Subcutaneous adipose tissue (tissue), 4 donors: Measurements from ENCODE around the gene ZMIZ2. TPM values are rescaled to one million over a fixed set of nuclear protein-coding genes. Genes with fewer than 3 reads are reported as not detected.

Source experiments
- total RNA-seq, 4 donors: library from RNA; depleted of rRNA; stranded (reverse); fragments of >200 nt; gene quantifications; one replicate each; pipeline ENCODE4 v1.1.0, GENCODE V29; 2016
- TF ChIP-seq, protein P1 (sequence below): fragments of 450-650 bp; IDR thresholded peaks from one replicate; pipeline ENCODE4 v1.5.1; 2016; ENCODE audit warnings: low read depth, mild to moderate bottlenecking, control low read depth, antibody characterized with exemption, moderate library complexity

ZMIZ2 gene
- total RNA-seq, 4 donors from 2014 or later, result 7.3 to 21.1 (median 12.2) TPM

DNA sequence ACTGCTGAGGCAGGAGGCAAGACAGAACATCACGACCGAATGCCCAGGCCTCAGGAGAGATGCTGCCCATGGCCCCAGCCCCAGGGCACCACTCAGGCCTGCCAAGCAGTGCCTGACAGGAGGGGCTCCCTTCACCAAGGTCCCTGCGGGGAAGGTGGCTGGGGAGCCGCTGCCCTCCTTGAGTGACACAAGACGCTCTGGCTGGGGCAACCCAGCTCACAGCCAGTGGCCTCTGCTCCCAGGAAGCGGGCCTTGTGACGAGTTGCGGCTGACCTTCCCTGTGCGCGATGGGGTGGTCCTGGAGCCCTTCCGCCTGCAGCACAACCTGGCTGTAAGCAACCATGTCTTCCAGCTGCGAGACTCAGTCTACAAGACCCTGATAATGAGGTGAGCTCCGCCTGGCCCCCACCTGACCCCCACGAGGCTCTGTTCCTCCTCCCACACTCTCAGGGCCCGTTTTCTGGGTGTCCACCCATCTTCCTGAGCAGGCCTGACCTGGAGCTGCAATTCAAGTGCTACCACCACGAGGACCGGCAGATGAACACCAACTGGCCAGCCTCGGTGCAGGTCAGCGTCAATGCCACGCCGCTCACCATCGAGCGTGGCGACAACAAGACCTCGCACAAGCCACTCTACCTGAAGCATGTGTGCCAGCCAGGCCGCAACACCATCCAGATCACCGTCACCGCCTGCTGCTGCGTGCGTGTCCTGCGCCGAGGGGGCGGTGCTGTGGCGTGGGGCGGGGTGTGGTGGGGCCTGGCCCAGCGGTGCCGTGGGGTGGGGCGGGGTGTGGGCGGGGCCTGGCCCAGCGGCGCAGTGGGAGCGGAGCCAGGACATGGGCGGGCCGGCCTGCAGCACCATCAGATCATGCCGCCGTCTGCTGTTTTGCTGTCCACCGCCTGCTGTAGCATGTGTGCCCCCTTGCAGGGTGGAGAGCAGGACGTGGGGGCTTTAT, 12.8 kb downstream of the ZMIZ2 start:
- TF ChIP-seq, protein P1, sequence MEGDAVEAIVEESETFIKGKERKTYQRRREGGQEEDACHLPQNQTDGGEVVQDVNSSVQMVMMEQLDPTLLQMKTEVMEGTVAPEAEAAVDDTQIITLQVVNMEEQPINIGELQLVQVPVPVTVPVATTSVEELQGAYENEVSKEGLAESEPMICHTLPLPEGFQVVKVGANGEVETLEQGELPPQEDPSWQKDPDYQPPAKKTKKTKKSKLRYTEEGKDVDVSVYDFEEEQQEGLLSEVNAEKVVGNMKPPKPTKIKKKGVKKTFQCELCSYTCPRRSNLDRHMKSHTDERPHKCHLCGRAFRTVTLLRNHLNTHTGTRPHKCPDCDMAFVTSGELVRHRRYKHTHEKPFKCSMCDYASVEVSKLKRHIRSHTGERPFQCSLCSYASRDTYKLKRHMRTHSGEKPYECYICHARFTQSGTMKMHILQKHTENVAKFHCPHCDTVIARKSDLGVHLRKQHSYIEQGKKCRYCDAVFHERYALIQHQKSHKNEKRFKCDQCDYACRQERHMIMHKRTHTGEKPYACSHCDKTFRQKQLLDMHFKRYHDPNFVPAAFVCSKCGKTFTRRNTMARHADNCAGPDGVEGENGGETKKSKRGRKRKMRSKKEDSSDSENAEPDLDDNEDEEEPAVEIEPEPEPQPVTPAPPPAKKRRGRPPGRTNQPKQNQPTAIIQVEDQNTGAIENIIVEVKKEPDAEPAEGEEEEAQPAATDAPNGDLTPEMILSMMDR, result no peak

DNA sequence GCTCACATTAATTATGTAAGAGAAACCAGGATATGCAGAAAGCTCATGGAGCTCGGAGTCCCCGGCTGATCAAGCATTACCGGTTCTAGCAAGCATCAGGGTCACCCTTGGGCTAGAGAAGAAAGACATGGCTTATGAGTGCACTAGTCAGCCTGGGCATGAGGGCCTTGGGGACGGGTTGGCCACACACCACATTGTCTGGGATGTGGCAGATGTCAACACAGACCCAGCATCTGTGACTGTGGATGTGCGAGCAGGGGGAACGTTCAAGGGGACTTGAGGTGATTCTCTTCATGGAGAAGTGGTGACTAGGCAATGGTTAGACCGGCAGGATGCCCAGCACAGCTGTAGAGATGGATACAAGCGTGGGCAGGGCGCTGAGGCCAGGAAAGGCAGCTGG, 13.7 kb downstream of the ZMIZ2 start:
- TF ChIP-seq, protein P1, result no peak

DNA sequence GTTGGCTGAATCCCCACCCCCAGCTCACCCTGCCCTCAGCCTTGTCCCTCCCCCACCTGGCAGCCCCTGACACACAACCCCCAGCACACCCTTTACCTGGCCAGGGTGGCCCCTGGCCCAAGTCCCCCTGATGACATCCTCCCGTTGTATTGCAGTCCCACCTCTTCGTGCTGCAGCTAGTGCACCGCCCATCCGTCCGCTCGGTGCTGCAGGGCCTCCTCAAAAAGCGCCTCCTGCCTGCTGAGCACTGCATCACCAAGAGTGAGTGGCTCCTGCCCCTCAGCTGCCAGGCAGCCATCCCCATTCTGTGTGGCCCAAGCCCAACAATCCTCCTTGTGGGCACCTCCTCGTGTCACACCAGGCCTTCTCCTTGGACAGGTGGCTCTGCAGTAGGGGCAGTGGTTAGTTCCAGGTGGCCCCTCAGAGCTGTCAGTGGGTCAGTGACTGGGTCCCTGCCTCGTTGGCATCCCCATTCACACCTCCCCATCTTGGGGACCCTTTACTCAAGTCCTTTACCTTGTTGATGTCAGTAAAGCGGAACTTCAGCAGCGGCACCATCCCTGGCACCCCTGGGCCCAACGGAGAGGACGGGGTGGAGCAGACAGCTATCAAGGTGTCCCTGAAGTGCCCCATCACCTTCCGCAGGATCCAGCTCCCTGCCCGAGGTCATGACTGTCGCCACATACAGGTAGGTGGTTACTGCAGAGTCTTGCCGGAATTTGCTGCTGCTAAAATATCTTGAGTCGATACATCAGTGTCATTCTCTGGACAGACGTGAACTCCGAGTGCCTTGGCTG, 14.3 kb downstream of the ZMIZ2 start:
- TF ChIP-seq, protein P1, result no peak

DNA sequence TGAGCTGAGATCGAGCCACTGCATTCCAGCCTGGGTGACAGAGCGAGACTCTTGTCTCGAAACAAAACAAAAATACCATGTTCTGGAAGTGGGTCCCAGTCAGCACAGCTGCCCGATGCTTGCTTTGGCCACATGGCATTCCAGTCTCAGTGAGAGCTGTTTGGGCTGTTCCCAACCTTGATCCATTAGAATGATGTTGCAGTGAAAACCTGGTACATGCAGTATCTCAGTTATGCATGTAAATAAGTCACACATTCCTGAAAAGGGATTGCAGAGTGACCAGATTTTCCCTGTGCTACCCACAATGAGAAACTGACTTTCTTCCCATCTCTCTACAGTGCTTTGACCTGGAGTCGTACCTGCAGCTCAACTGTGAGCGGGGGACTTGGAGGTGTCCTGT, 15.4 kb downstream of the ZMIZ2 start:
- TF ChIP-seq, protein P1, result no peak

DNA sequence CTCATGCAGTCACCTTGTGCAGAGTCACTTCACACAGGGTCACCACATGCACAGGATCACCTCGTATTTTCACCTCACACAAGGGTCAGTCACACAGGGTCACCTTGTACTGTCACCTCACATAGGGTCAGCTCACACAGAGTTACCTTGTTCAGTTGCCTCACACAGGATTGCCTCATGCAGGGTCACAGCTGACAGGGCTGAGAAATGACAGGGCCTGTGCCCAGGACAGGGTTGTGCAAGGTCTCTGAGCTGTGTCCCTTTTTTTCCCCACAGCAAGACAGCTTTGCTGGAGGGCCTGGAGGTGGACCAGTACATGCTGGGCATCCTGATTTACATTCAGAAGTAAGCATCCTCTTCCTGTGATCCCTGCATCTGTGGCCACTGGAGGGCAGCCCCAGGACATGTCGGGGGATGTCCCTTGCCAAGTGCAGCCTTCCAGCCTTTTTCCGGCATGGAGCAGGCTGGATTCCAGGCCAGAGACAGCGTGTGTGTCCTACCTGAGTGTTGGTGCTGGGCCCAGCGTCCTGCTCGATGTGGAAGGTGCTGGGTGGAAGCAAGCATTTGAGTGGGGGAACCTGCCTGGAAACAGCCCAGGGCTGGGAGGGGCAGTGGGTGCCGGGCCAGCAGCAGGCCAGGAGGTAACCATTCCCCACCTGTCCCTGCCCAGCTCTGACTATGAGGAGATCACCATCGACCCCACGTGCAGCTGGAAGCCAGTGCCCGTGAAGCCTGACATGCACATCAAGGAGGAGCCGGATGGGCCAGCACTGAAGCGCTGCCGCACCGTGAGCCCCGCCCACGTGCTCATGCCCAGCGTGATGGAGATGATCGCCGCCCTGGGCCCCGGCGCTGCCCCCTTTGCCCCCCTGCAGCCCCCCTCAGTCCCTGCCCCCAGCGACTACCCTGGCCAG, 16.3 kb downstream of the ZMIZ2 start:
- TF ChIP-seq, protein P1, result no peak

DNA sequence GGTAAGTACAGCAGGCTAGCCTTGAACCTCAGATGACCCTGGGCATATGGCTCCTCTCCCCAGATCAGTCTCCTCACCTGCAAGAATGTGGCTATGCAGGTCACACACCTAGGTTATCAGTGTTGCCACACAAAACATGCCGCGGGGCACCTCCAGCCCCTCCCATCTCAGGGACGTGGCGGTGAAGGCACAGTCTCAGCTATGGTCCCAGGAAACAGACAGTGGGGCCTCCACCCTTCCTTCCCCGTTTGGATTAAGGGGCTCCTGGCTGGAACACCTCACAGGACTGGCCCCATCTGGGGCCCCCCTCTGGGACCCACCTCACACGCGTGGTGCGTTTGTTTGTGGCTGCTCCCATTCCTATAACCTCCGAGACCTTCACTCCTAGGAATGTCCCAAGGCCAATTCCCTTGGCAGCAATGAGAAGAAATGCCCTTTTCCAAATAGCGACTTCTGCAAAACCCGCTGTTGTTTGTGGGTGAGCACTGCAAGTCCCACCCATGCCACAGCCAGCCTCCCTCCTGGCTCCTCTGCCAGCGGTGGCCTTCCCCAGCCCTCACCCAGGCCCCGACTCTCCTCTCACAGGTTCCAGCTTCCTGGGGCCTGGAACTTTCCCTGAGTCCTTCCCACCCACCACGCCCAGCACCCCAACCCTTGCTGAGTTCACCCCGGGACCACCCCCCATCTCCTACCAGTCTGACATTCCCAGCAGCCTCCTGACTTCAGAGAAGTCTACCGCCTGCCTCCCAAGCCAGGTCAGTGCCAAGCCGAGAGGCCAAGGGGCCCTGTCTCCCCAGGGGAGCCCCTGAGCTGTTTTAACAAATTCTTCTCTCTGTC, 17.1 kb downstream of the ZMIZ2 start:
- TF ChIP-seq, protein P1, result no peak
